Left ventricle myocardium inferior (tissue), 1 donor: Measurements from ENCODE around the gene MICAL2. TPM values are rescaled to one million over a fixed set of nuclear protein-coding genes. Genes with fewer than 3 reads are reported as not detected.

Experiments used
- DNase-seq: peaks from one replicate; pipeline ENCODE4 v3.0.0-alpha.2; 2020
- H3K27ac ChIP-seq: fragments of 200-600 bp; replicated peaks from 2 replicates; pipeline ENCODE4 v1.8.0; 2021
- H3K27me3 ChIP-seq: fragments of 200-600 bp; 2 replicates; pipeline ENCODE4 v1.8.0; 2021; ENCODE audit warnings: low read depth
- H3K36me3 ChIP-seq: fragments of 200-600 bp; 2 replicates; pipeline ENCODE4 v1.8.0; 2021
- H3K4me1 ChIP-seq: fragments of 200-600 bp; 2 replicates; pipeline ENCODE4 v1.8.0; 2021
- H3K4me3 ChIP-seq: fragments of 200-600 bp; 2 replicates; pipeline ENCODE4 v1.8.0; 2021; ENCODE audit warnings: mild to moderate bottlenecking, moderate library complexity
- H3K9me3 ChIP-seq: fragments of 200-600 bp; replicated peaks from 2 replicates; pipeline ENCODE4 v1.8.0; 2021
- intact Hi-C: fragments of 100-400 bp; cut with micrococcal nuclease; formaldehyde crosslinking; loops from one replicate; pipeline ENCODE4 v1.11.0; 2022
- total RNA-seq: library from RNA; stranded (reverse); fragmentation: NEBNext Ultra II Directional; extraction: Animal tissue kit (Norgen Biotek cat#: 25700); gene quantifications from one replicate; pipeline ENCODE4 v1.2.1, GENCODE V29; 2021
- TF ChIP-seq, protein P1 (sequence below): fragments of 200-600 bp; IDR thresholded peaks from 2 replicates; pipeline ENCODE4 v1.8.0; 2021; ENCODE audit warnings: antibody characterized with exemption, mild to moderate bottlenecking, borderline replicate concordance
- donor health status: DM: no; HTN: yes; CAD: no; lungs with severe emphysema.

MICAL2 gene
- total RNA-seq, 1 donor from 2014 or later = 85.0 TPM

DNA sequence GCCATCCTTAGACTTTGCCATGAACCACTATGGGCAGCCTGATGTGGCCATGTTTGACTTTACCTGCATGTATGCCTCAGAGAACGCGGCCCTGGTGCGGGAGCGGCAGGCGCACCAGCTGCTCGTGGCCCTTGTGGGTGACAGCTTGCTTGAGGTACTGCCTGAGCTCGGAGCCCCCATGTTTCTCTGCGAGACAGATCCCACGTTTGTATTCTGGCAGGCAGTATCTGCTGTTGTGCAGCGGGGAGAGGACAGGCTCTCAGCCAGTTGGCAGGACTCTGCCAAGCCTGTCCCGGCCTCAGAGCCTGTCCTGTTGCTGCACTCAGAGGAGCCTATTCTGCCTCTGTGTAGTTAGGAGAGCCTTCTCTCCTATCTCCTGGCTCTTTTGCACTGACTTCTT lies 109.9 kb downstream of the MICAL2 start:
- H3K4me1 ChIP-seq = peaks cover 84% of the 10 kb centered on the region
- DNase-seq = peak; percentile 80
- H3K27me3 ChIP-seq = no peaks in the 10 kb centered on the region
- TF ChIP-seq, protein P1, sequence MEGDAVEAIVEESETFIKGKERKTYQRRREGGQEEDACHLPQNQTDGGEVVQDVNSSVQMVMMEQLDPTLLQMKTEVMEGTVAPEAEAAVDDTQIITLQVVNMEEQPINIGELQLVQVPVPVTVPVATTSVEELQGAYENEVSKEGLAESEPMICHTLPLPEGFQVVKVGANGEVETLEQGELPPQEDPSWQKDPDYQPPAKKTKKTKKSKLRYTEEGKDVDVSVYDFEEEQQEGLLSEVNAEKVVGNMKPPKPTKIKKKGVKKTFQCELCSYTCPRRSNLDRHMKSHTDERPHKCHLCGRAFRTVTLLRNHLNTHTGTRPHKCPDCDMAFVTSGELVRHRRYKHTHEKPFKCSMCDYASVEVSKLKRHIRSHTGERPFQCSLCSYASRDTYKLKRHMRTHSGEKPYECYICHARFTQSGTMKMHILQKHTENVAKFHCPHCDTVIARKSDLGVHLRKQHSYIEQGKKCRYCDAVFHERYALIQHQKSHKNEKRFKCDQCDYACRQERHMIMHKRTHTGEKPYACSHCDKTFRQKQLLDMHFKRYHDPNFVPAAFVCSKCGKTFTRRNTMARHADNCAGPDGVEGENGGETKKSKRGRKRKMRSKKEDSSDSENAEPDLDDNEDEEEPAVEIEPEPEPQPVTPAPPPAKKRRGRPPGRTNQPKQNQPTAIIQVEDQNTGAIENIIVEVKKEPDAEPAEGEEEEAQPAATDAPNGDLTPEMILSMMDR = no peak
- peak overlapping the region; percentile 42 for H3K4me3 ChIP-seq
- H3K9me3 ChIP-seq = no peaks in the 10 kb centered on the region
- peaks cover 31% of the 10 kb centered on the region for H3K36me3 ChIP-seq
- peak overlapping the region; percentile 94 for H3K27ac ChIP-seq
- intact Hi-C loops = no loop called here

DNA sequence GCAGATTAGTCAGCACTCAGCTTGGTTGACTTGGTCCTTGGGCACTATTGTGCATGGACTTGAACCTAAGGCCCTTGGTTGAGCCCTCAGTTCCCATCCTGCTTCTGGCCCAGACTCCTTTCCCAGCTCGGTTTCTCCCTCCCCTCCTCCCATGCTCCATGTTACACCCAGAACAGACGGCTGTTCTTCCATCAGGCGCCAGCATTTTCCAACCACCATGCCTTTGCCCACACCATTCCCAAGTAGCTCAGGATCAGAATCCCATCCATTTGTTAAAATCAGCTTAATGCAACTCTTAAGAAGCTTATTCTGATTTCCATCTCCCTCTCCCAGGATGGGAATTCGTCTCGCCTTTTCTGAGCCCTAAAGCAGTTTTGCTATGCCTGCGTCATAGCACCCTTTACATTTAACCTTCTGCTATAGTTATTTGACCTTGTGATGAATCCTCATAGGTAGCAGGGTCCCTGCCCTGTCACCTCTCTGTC lies 110.7 kb downstream of the MICAL2 start:
- Histone ChIP-seq H3K27ac (peak overlapping the region; percentile 94), H3K27me3 (no peaks in the 10 kb centered on the region), H3K9me3 (no peaks in the 10 kb centered on the region), H3K4me1 (peaks cover 77% of the 10 kb centered on the region), H3K36me3 (peaks cover 39% of the 10 kb centered on the region), H3K4me3 (no peak overlapping the region)
- TF ChIP-seq, protein P1 = no peak
- intact Hi-C loops = no loop called here
- DNase-seq = no peak

DNA sequence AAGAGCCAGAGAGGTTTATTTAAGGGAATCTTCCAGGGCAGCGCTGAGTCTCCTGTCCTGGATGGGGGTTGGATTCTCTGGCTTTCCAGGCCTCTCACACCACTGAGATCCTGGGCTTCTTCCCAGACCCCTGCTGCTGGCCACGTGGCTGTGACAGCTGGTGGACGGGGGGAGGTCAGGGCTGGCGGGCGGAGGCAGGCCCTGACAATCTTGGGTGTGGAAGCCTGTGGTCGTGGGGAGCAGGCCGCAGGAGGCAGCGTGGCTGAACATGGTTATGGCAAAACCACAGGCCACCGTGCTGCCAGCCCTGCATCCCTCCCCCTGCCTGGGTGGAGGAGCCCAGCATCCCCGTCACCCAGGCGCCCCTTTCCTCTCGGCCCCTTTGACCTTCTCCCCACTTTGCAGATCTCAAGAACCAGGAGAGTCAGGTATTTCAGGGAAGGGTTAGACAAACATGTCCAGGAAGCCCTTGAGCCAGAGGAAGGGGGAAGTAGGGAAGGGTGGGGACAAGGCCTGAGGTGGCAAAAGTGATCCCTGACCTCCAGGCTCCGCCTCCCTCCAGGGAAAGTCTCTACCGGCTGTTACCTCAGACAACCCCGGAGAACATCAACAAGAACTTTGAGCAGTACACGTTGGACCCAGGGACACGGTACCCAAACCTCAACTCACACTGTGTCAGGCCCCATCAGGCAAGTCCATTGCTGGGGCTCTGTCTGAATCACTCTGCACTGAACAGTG lies 111.8 kb downstream of the MICAL2 start:
- H3K4me3 ChIP-seq = no peak overlapping the region
- intact Hi-C loops = no loop called here
- peaks cover 42% of the 10 kb centered on the region for H3K36me3 ChIP-seq

DNA sequence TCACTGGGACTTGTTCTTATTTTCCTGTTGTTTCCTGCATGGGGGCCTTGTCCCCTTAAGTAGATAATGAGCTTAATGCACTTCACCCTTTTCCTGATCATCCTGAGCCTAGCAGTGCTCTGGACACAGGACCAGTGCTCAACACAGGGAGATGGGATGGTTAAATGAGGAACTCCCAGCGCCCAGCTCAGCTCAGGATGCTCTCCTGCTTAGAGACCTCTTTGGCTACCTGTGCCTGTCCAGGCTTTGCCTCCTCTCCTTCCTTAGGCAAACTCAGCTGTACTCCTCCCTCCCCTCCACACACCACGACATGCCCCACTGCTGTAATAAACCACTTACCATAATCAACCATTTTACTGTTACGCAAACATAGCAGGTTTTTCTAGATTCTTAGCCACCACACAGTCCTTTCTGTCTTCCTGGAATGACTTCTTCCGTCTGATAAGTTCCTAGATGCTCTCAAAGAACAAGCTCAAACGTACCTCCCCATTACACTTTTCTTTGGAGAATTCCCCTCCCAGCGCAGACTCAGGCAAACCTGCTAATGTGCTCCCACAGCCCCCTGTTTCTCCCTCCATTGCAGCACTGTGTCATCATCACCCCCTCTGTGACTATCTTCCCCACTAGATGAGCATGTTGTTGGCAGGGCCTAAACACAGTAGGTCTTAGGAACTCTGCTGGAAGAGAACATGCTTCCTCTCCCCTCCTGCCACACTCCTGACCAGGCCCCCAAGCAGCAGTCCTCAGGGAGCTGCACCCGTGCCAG lies 113.6 kb downstream of the MICAL2 start:
- H3K36me3 ChIP-seq = peaks cover 49% of the 10 kb centered on the region
- intact Hi-C loops = no loop called here

More for the DNA sequence above, 111.8 kb downstream of the MICAL2 start:
- Histone ChIP-seq H3K27ac (peak overlapping the region; percentile 94), H3K9me3 (no peaks in the 10 kb centered on the region), H3K4me1 (peaks cover 66% of the 10 kb centered on the region), H3K27me3 (no peaks in the 10 kb centered on the region)
- DNase-seq = peak; percentile 70
- TF ChIP-seq, protein P1 = no peak

DNA sequence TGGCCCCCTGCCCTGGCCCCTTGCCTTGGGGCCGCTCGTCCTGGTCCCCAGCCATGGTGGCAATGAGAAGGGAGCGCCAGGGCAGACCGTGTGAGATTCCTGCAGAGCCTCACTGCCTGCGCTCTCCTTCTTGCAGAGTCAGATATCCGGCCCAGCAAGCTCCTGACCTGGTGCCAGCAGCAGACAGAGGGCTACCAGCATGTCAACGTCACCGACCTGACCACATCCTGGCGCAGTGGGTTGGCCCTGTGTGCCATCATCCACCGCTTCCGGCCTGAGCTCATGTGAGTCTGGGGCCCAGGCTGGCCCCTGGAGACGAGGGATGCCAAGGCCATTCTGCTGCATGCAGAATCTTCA lies 114.1 kb downstream of the MICAL2 start:
- TF ChIP-seq, protein P1 = no peak
- Histone ChIP-seq H3K27ac (peak overlapping the region; percentile 56), H3K4me1 (peaks cover 51% of the 10 kb centered on the region), H3K9me3 (no peaks in the 10 kb centered on the region), H3K4me3 (no peak overlapping the region), H3K36me3 (peaks cover 55% of the 10 kb centered on the region), H3K27me3 (no peaks in the 10 kb centered on the region)
- intact Hi-C loops = no loop called here
- peak; percentile 74 for DNase-seq

More for the DNA sequence above, 113.6 kb downstream of the MICAL2 start:
- no peak for DNase-seq
- TF ChIP-seq, protein P1 = no peak
- Histone ChIP-seq H3K4me1 (peaks cover 56% of the 10 kb centered on the region), H3K4me3 (no peak overlapping the region), H3K27me3 (no peaks in the 10 kb centered on the region), H3K9me3 (no peaks in the 10 kb centered on the region), H3K27ac (peak overlapping the region; percentile 56)
